Endothelial cell of umbilical vein (primary cell): ENCODE results near the gene MDFIC. TPM values are rescaled to one million over a fixed set of nuclear protein-coding genes. Genes with fewer than 3 reads are reported as not detected.

ENCODE experiments used
- BruUV-seq: library from RNA; stranded (reverse); fragments of 400-500 nt; replicated peaks from 2 replicates; lab custom pipeline; 2021; lab: Mats Ljungman, UMichigan
- CTCF ChIA-PET: fragments of 300-600, 350-600 bp; sonication (Branson Sonifier 250); formaldehyde crosslinking; loops from one replicate; lab custom pipeline; 2021; ENCODE audit warnings: antibody characterized with exemption, inconsistent platforms; lab: Charles Lee
- POLR2A ChIA-PET: fragments of 300-600, 350-600 bp; sonication (Branson Sonifier 250); formaldehyde crosslinking; loops from one replicate; lab custom pipeline; 2021; ENCODE audit warnings: antibody characterized with exemption, inconsistent platforms; lab: Charles Lee
- DNase-seq: peaks from one replicate; pipeline ENCODE4 v3.0.0-alpha.2; 2011; ENCODE audit warnings: low read depth, low spot score
- FAIRE-seq: peaks from 2 replicates; lab custom pipeline; 2011; peaks lifted over from hg19 to GRCh38; lab: Jason Lieb, UNC
- H2AFZ ChIP-seq: 2 replicates; pipeline ENCODE4 v1.6.0; 2012; ENCODE audit warnings: low read depth, low read length, control low read depth, inconsistent platforms
- H3K27ac ChIP-seq: 2 replicates; pipeline ENCODE4 v1.5.1; 2011; ENCODE audit warnings: low read depth, mild to moderate bottlenecking, control low read depth, low read length, moderate library complexity; ENCODE audit not compliant: insufficient read depth
- H3K27me3 ChIP-seq, 2 experiments: 2 replicates each; pipeline versions ENCODE4 v1.6.0 to v1.6.1; 2011; ENCODE audit warnings: low read length in 2 of 2, mixed read lengths in 1 of 2; ENCODE audit not compliant: control insufficient read depth in 2 of 2, insufficient read depth in 2 of 2
- H3K36me3 ChIP-seq, 2 experiments: 2 replicates in 1 of 2; 3 replicates in 1 of 2; pipeline ENCODE4 v1.5.1; 2011; ENCODE audit warnings: low read length in 2 of 2, mild to moderate bottlenecking in 1 of 2, moderate library complexity in 1 of 2; ENCODE audit not compliant: control insufficient read depth in 2 of 2, insufficient read depth in 2 of 2; ENCODE audit errors: extremely low read depth in 1 of 2
- H3K4me1 ChIP-seq: 3 replicates; pipeline ENCODE4 v1.5.1; 2011; ENCODE audit warnings: mild to moderate bottlenecking, low read length; ENCODE audit not compliant: control insufficient read depth, insufficient read depth; ENCODE audit errors: extremely low read depth
- H3K4me2 ChIP-seq: 2 replicates; pipeline ENCODE4 v1.6.1; 2011; ENCODE audit warnings: low read length, control low read depth, mixed read lengths; ENCODE audit not compliant: insufficient read depth
- H3K4me3 ChIP-seq, 3 experiments: fragments of 200-600 bp in 1 of 3; sonication (generic), shearing (Covaris generic) in 1 of 3; replicated peaks in 1 of 3; 2 replicates each; pipeline ENCODE4 v1.5.1; 2011 to 2016; ENCODE audit warnings: control low read depth in 3 of 3, low read length in 3 of 3, mild to moderate bottlenecking in 2 of 3, inconsistent platforms in 1 of 3, low read depth in 1 of 3, moderate library complexity in 1 of 3; ENCODE audit not compliant: insufficient read depth in 1 of 3
- H3K79me2 ChIP-seq: 2 replicates; pipeline ENCODE4 v1.6.0; 2012; ENCODE audit warnings: low read length, inconsistent platforms; ENCODE audit not compliant: control insufficient read depth, insufficient read depth
- H3K9ac ChIP-seq: replicated peaks from 2 replicates; pipeline ENCODE3; 2011; ENCODE audit warnings: low read length, control low read depth; ENCODE audit not compliant: insufficient read depth; ENCODE audit errors: extremely low read depth
- H3K9me1 ChIP-seq: replicated peaks from 3 replicates; pipeline ENCODE4 v1.6.0; 2011; ENCODE audit warnings: mild to moderate bottlenecking, low read length; ENCODE audit not compliant: control insufficient read depth, insufficient read depth; ENCODE audit errors: extremely low read depth
- H3K9me3 ChIP-seq: replicated peaks from 2 replicates; pipeline ENCODE4 v1.5.1; 2012; ENCODE audit warnings: low read length, inconsistent platforms; ENCODE audit not compliant: control insufficient read depth, insufficient read depth
- H4K20me1 ChIP-seq: replicated peaks from 2 replicates; pipeline ENCODE3; 2011; ENCODE audit warnings: mild to moderate bottlenecking, low read length; ENCODE audit not compliant: control insufficient read depth, insufficient read depth; ENCODE audit errors: extremely low read depth
- CTCF ChIP-seq, 2 donors: IDR thresholded peaks; 1 replicate in 1 of 2; 2 replicates in 1 of 2; pipeline ENCODE4 v1.5.1; 2011; ENCODE audit warnings: low read length in 2 of 2, mild to moderate bottlenecking in 2 of 2, moderate library complexity in 2 of 2, control low read depth in 1 of 2, inconsistent platforms in 1 of 2, low read depth in 1 of 2; ENCODE audit not compliant: insufficient read depth in 1 of 2; ENCODE audit errors: extremely low read depth in 1 of 2
- EZH2 ChIP-seq: IDR thresholded peaks from 2 replicates; pipeline ENCODE4 v1.6.1; 2012; ENCODE audit warnings: borderline replicate concordance, low read depth, mild to moderate bottlenecking, moderate library complexity, low read length, inconsistent platforms; ENCODE audit not compliant: severe bottlenecking
- FOS ChIP-seq: IDR thresholded peaks from 2 replicates; pipeline ENCODE4 v1.6.1; 2011; ENCODE audit warnings: mild to moderate bottlenecking, low read length, moderate library complexity, borderline replicate concordance; ENCODE audit not compliant: insufficient read depth
- GATA2 ChIP-seq: IDR thresholded peaks from 2 replicates; pipeline ENCODE4 v1.7.0; 2011; ENCODE audit warnings: low read depth, mild to moderate bottlenecking, moderate library complexity, mixed read lengths, low read length; ENCODE audit not compliant: insufficient read length, insufficient read depth
- JUN ChIP-seq: IDR thresholded peaks from 2 replicates; pipeline ENCODE4 v1.6.1; 2011; ENCODE audit warnings: borderline replicate concordance, low read depth; ENCODE audit not compliant: insufficient read length, insufficient read depth
- MAX ChIP-seq: IDR thresholded peaks from 2 replicates; pipeline ENCODE4 v1.6.1; 2011; ENCODE audit not compliant: insufficient read depth, insufficient read length
- MYC ChIP-seq: IDR thresholded peaks from one replicate; pipeline ENCODE4 v1.6.1; 2011; ENCODE audit warnings: mild to moderate bottlenecking, low read depth, low read length
- POLR2A ChIP-seq: IDR thresholded peaks from 2 replicates; pipeline ENCODE4 v1.6.1; 2012; ENCODE audit warnings: low read depth, mild to moderate bottlenecking, control low read depth, low read length
- POLR2AphosphoS5 ChIP-seq: IDR thresholded peaks from 2 replicates; pipeline ENCODE4 v1.6.1; 2012; ENCODE audit warnings: low read depth, mild to moderate bottlenecking, control low read depth, low read length, moderate library complexity; ENCODE audit not compliant: insufficient read depth
- dilution Hi-C: fragments of 300-500 bp; cut with MboI; formaldehyde crosslinking; loops from one replicate; pipeline ENCODE4 v1.15.0; 2019; ENCODE audit warnings: low sequenced_read_pairs; ENCODE audit not compliant: extremely low pct_ligation_motif_present
- intact Hi-C: fragments of 100-400 bp; cut with micrococcal nuclease; formaldehyde crosslinking; loops from one replicate; pipeline ENCODE4 v1.10.0; 2022
- polyA plus RNA-seq, 4 experiments: library from polyadenylated mRNA; depleted of rRNA in 3 of 4; stranded (reverse) in 3 of 4; unstranded in 1 of 4; fragments of >200 nt; gene quantifications; 2 replicates each; pipeline versions ENCODE4 v1.2.1 to v1.2.3, GENCODE V29; 2011 to 2012; ENCODE audit warnings: missing spikeins in 1 of 4
- total RNA-seq: library from RNA; stranded (reverse); gene quantifications from 2 replicates; pipeline ENCODE4 v1.2.3, GENCODE V29; 2021

Gene MDFIC
- total and polyA plus RNA-seq, 2 donors (not counting 3 experiments of a cell fraction or from before 2014, with no cell fraction given) = 6.5 to 14.2 TPM

GRCh38 chr7:114986190-114987180 lies 64.6 kb downstream of the MDFIC start:
- ChIA-PET CTCF (interaction anchor here (0.6 to 1.0 kb wide), 2 partner anchors 12 to 13 kb away, joined by 3 read pairs; no protein-coding TSS in a partner anchor), POLR2A (no interaction called here)
- Histone ChIP-seq H3K4me2 (no peak overlapping the region), H3K9ac (no peak overlapping the region), H3K79me2 (no peaks in the 10 kb centered on the region), H3K4me1 (peaks cover 4% of the 10 kb centered on the region), H3K27me3 (no peaks in the 10 kb centered on the region), H3K36me3 (no peaks in the 10 kb centered on the region), H3K27ac (no peak overlapping the region), H3K9me1 (no peaks in the 10 kb centered on the region), H4K20me1 (no peaks in the 10 kb centered on the region), H3K9me3 (no peaks in the 10 kb centered on the region), H2AFZ (no peak overlapping the region), H3K4me3 (no peak overlapping the region)
- no TSS peak for BruUV-seq
- no peak for FAIRE-seq
- dilution Hi-C loops (no loop called here), intact Hi-C loops (no loop called here)
- no peak for DNase-seq
- TF ChIP-seq POLR2AphosphoS5 (no peak), FOS (no peak), JUN (no peak), CTCF (IDR thresholded peaks at IDR 0.05; ENCODE audit: extremely low read depth in 1 of 2, insufficient read depth in 1 of 2, low read depth in 1 of 2, low read length in 2 of 2) (no peak), MYC (no peak), EZH2 (no peak), POLR2A (no peak), GATA2 (no peak), MAX (no peak)
